KMS-11 (cell line): Measurements from ENCODE around the gene MCHR2.

ENCODE experiments used
- H2AFZ ChIP-seq: fragments of 200-600 bp; sonication (generic); 2 replicates; pipeline ENCODE4 v1.6.1; 2016; ENCODE audit warnings: antibody characterized with exemption, mixed run types, low read depth
- H3K27ac ChIP-seq: fragments of 200-600 bp; sonication (generic); 2 replicates; pipeline ENCODE4 v1.6.1; 2016; ENCODE audit warnings: mild to moderate bottlenecking, mixed run types
- H3K27me3 ChIP-seq: fragments of 200-600 bp; sonication (generic); 2 replicates; pipeline ENCODE4 v1.6.1; 2017; ENCODE audit warnings: mild to moderate bottlenecking, low read depth, mixed run types, moderate library complexity; ENCODE audit not compliant: insufficient read depth
- H3K36me3 ChIP-seq: fragments of 200-600 bp; sonication (generic); 2 replicates; pipeline ENCODE4 v1.6.1; 2017; ENCODE audit warnings: mild to moderate bottlenecking, mixed run types; ENCODE audit not compliant: insufficient read depth
- H3K4me1 ChIP-seq: fragments of 200-600 bp; sonication (generic); 2 replicates; pipeline ENCODE4 v1.6.1; 2016; ENCODE audit warnings: mild to moderate bottlenecking, low read depth, mixed run types; ENCODE audit not compliant: poor library complexity, severe bottlenecking
- H3K4me2 ChIP-seq: fragments of 200-600 bp; sonication (generic); 2 replicates; pipeline ENCODE4 v1.7.0; 2016; ENCODE audit warnings: mild to moderate bottlenecking, mixed run types
- H3K4me3 ChIP-seq: fragments of 200-600 bp; sonication (generic); IDR thresholded peaks from 2 replicates; pipeline ENCODE4 v1.6.1; 2017; ENCODE audit warnings: low read depth, low read length, mixed read lengths; ENCODE audit not compliant: insufficient read depth
- H3K79me2 ChIP-seq: fragments of 200-600 bp; sonication (generic); 2 replicates; pipeline ENCODE4 v1.6.1; 2016; ENCODE audit warnings: low read depth, mixed run types; ENCODE audit not compliant: insufficient read depth
- H3K9ac ChIP-seq: fragments of 200-600 bp; sonication (generic); 2 replicates; pipeline ENCODE4 v1.6.1; 2016; ENCODE audit warnings: mild to moderate bottlenecking, mixed run types
- H4K20me1 ChIP-seq: fragments of 200-600 bp; sonication (generic); 2 replicates; pipeline ENCODE4 v1.6.1; 2016; ENCODE audit warnings: mild to moderate bottlenecking, mixed run types; ENCODE audit not compliant: insufficient read depth
- CTCF ChIP-seq: fragments of 200-600 bp; sonication (generic); conservative IDR thresholded peaks from 2 replicates; pipeline ENCODE4 v1.6.1; 2017; ENCODE audit warnings: low read depth, mild to moderate bottlenecking, antibody characterized with exemption, low read length, moderate library complexity, mixed read lengths

Gene MCHR2

GRCh38 chr6:99871641-99872040 is 122.4 kb downstream of the MCHR2 start:
- no peak for TF ChIP-seq CTCF
- H3K9ac ChIP-seq: no peak overlapping the region
- no peak overlapping the region for H2AFZ ChIP-seq
- no peaks in the 10 kb centered on the region for H3K4me1 ChIP-seq
- H3K27me3 ChIP-seq: no peaks in the 10 kb centered on the region
- no peaks in the 10 kb centered on the region for H3K79me2 ChIP-seq
- H3K27ac ChIP-seq: no peak overlapping the region
- H3K36me3 ChIP-seq: no peaks in the 10 kb centered on the region
- H3K4me2 ChIP-seq: no peak overlapping the region
- H4K20me1 ChIP-seq: no peaks in the 10 kb centered on the region
- no peak overlapping the region for H3K4me3 ChIP-seq
